Measurements from ENCODE around the gene F11. TPM values are rescaled to one million over a fixed set of nuclear protein-coding genes. Genes with fewer than 3 reads are reported as not detected.

F11 gene
- total and polyA plus RNA-seq, 9 of the 15 experiments (the other 6 are each of a cell fraction or from before 2014, with no cell fraction given): not detected

GRCh38 chr4:186243331-186243730 lies 22.7 kb upstream of the F11 start (continued):
- TF ChIP-seq ZNF644 (tag; IDR thresholded peaks at IDR 0.05; ENCODE audit: low read depth): no peak
- no peak for TF ChIP-seq PBX2 (CRISPR knock-in tag; IDR thresholded peaks at IDR 0.05; ENCODE audit: low read depth)
- no peak for TF ChIP-seq PBX2 (tag; conservative IDR thresholded peaks at IDR 0.05; ENCODE audit: low read depth)
- TF ChIP-seq, protein P1, sequence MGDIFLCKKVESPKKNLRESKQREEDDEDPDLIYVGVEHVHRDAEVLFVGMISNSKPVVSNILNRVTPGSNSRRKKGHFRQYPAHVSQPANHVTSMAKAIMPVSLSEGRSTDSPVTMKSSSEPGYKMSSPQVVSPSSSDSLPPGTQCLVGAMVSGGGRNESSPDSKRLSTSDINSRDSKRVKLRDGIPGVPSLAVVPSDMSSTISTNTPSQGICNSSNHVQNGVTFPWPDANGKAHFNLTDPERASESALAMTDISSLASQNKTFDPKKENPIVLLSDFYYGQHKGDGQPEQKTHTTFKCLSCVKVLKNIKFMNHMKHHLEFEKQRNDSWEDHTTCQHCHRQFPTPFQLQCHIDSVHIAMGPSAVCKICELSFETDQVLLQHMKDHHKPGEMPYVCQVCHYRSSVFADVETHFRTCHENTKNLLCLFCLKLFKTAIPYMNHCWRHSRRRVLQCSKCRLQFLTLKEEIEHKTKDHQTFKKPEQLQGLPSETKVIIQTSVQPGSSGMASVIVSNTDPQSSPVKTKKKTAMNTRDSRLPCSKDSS (IDR thresholded peaks at IDR 0.05; ENCODE audit: low read depth, partially characterized antibody): no peak
- no peak for TF ChIP-seq SETDB1 (IDR thresholded peaks at IDR 0.05; ENCODE audit: low read length)
- TF ChIP-seq, protein P2, sequence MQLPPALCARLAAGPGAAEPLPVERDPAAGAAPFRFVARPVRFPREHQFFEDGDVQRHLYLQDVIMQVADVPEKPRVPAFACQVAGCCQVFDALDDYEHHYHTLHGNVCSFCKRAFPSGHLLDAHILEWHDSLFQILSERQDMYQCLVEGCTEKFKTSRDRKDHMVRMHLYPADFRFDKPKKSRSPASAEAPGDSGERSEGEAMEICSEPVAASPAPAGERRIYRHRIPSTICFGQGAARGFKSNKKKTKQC (CRISPR knock-in tag; IDR thresholded peaks at IDR 0.05): no peak
